ENCODE data around the gene DCC.

DNA sequence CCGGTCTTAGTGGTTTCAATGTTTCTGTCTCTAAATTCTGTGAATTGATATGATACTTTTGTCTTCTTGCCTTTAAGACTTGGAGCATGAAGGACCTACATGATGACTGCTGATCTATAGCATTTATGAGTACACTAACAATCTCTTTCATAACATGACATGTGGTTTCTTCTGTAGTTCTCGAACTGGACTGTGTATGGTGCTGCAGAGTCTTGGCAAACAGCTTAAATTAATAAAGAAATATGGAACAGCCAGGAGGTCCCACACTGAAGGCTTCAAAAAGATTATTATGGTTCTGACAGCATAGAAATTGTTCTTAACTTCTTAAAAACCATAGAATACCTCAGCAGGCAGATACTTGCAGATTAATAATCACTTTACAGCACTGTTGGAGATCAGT lies 145.0 kb downstream of the DCC start:
- TF ChIP-seq, protein P1, sequence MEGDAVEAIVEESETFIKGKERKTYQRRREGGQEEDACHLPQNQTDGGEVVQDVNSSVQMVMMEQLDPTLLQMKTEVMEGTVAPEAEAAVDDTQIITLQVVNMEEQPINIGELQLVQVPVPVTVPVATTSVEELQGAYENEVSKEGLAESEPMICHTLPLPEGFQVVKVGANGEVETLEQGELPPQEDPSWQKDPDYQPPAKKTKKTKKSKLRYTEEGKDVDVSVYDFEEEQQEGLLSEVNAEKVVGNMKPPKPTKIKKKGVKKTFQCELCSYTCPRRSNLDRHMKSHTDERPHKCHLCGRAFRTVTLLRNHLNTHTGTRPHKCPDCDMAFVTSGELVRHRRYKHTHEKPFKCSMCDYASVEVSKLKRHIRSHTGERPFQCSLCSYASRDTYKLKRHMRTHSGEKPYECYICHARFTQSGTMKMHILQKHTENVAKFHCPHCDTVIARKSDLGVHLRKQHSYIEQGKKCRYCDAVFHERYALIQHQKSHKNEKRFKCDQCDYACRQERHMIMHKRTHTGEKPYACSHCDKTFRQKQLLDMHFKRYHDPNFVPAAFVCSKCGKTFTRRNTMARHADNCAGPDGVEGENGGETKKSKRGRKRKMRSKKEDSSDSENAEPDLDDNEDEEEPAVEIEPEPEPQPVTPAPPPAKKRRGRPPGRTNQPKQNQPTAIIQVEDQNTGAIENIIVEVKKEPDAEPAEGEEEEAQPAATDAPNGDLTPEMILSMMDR (IDR thresholded peaks at IDR 0.05): no peak
- no peak for TF ChIP-seq POLR2A (IDR thresholded peaks at IDR 0.05)
- no peak for TF ChIP-seq POLR2AphosphoS5 (IDR thresholded peaks at IDR 0.05)
- no peak for TF ChIP-seq EP300 (IDR thresholded peaks at IDR 0.05; ENCODE audit: low read depth)

Measured in transverse colon (tissue), 4 donors.